ENCODE measurements around the gene GABRR1.

GRCh38 chr6:89221129-89221528, 4.0 kb upstream of the GABRR1 start:
- no peak for TF ChIP-seq CTCF (IDR thresholded peaks at IDR 0.05; ENCODE audit: low read length)
- no peak for TF ChIP-seq EZH2 (IDR thresholded peaks at IDR 0.05; ENCODE audit: borderline replicate concordance, low read length)
